Lower leg skin (tissue), 3 donors: ENCODE measurements around the gene ZNF560.
"Not testable (repeated sequence)": the region's sequence is repeated elsewhere in the genome, so short reads cannot be mapped to it uniquely, and the experiment has no call there.

ENCODE experiments used
- POLR2A ChIP-seq, 2 donors: fragments of 450-650 bp; IDR thresholded peaks; one replicate each; pipeline ENCODE4 v1.6.1; 2016 to 2017; ENCODE audit warnings: antibody characterized with exemption in 2 of 2, mild to moderate bottlenecking in 1 of 2, moderate library complexity in 1 of 2
- TF ChIP-seq, protein P1 (sequence below), 3 donors: fragments of 450-650 bp; IDR thresholded peaks; one replicate each; pipeline ENCODE4 v1.5.1; 2016; ENCODE audit warnings: antibody characterized with exemption in 3 of 3, mild to moderate bottlenecking in 3 of 3, moderate library complexity in 2 of 3

- TF ChIP-seq, protein P1, sequence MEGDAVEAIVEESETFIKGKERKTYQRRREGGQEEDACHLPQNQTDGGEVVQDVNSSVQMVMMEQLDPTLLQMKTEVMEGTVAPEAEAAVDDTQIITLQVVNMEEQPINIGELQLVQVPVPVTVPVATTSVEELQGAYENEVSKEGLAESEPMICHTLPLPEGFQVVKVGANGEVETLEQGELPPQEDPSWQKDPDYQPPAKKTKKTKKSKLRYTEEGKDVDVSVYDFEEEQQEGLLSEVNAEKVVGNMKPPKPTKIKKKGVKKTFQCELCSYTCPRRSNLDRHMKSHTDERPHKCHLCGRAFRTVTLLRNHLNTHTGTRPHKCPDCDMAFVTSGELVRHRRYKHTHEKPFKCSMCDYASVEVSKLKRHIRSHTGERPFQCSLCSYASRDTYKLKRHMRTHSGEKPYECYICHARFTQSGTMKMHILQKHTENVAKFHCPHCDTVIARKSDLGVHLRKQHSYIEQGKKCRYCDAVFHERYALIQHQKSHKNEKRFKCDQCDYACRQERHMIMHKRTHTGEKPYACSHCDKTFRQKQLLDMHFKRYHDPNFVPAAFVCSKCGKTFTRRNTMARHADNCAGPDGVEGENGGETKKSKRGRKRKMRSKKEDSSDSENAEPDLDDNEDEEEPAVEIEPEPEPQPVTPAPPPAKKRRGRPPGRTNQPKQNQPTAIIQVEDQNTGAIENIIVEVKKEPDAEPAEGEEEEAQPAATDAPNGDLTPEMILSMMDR (IDR thresholded peaks at IDR 0.05), result not testable (repeated sequence)
- TF ChIP-seq POLR2A (IDR thresholded peaks at IDR 0.05), result not testable (repeated sequence)
Observed at GRCh38 chr19:9541281-9541680, 42.9 kb upstream of the ZNF560 start.
